ENCODE measurements around the gene PRDM16. TPM values are rescaled to one million over a fixed set of nuclear protein-coding genes. Genes with fewer than 3 reads are reported as not detected.

PRDM16 gene
- polyA plus RNA-seq, 1 donor (not counting 4 experiments of a cell fraction or from before 2014, with no cell fraction given): 0.05 TPM

DNA sequence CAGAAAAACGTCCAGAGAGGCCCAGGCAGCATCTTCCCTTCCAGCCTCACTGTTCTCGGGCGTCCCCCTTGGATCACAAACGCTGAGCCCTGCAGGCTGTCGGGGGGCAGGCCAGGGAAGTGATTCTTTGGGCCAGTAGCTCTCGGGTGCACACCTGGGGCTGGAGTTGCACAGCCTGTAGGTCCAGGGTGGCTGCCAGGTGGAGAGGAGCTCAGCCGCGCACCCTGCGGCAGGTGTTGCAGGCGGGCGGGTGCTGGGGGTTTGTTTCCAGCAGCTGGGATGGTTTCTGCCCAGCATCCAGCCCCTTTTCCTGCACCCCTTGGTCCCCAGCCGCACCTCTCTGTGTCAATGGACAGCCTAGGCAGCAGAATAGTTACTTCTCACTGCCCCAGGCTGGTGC, 15.7 kb downstream of the PRDM16 start:
- H2AFZ ChIP-seq (ENCODE audit: control insufficient read depth, low read length): no peak overlapping the region
- DNase-seq (ENCODE audit: low read depth, low spot score): no peak
- H3K4me3 ChIP-seq (ENCODE audit: control insufficient read depth in 2 of 3, extremely low read depth in 1 of 3, insufficient read depth in 2 of 3, low read depth in 1 of 3, low read length in 3 of 3): no peak overlapping the region
- no peaks in the 10 kb centered on the region for H3K9me1 ChIP-seq (ENCODE audit: control insufficient read depth, extremely low read depth, insufficient read depth, low read length)
- H3K4me1 ChIP-seq (ENCODE audit: control insufficient read depth, extremely low read depth, insufficient read depth, low read length): no peaks in the 10 kb centered on the region
- no peak overlapping the region for H3K27ac ChIP-seq (ENCODE audit: control insufficient read depth, insufficient read depth, low read length)
- no peak for FAIRE-seq
- H3K9ac ChIP-seq (ENCODE audit: control insufficient read depth, extremely low read depth, insufficient read depth, low read length): no peak overlapping the region
- H3K4me2 ChIP-seq (ENCODE audit: control insufficient read depth, extremely low read depth, insufficient read depth, low read depth, low read length): no peak overlapping the region
- H3K27me3 ChIP-seq (ENCODE audit: control insufficient read depth, extremely low read depth, insufficient read depth, low read length): no peaks in the 10 kb centered on the region
- no peaks in the 10 kb centered on the region for H3K36me3 ChIP-seq (ENCODE audit: control insufficient read depth in 2 of 2, extremely low read depth in 1 of 2, insufficient read depth in 2 of 2, low read length in 2 of 2)
- no peaks in the 10 kb centered on the region for H4K20me1 ChIP-seq (ENCODE audit: control insufficient read depth, extremely low read depth, insufficient read depth, low read length)
- no peaks in the 10 kb centered on the region for H3K9me3 ChIP-seq (ENCODE audit: control insufficient read depth, low read depth, low read length)
- TF ChIP-seq EZH2 (IDR thresholded peaks at IDR 0.05; ENCODE audit: low read length): no peak
- TF ChIP-seq CTCF (optimal IDR thresholded peaks at IDR 0.05 in 1 of 3, IDR thresholded peaks at IDR 0.05 in 1 of 3, conservative IDR thresholded peaks at IDR 0.05 in 1 of 3; ENCODE audit: extremely low read depth in 1 of 3, insufficient read depth in 2 of 3, low read length in 3 of 3): no peak
- H3K79me2 ChIP-seq (ENCODE audit: control insufficient read depth, insufficient read depth, low read length): no peaks in the 10 kb centered on the region
- dilution Hi-C loops (cut with MboI; ENCODE audit: extremely low pct_ligation_motif_present, low sequenced_read_pairs): no loop called here

DNA sequence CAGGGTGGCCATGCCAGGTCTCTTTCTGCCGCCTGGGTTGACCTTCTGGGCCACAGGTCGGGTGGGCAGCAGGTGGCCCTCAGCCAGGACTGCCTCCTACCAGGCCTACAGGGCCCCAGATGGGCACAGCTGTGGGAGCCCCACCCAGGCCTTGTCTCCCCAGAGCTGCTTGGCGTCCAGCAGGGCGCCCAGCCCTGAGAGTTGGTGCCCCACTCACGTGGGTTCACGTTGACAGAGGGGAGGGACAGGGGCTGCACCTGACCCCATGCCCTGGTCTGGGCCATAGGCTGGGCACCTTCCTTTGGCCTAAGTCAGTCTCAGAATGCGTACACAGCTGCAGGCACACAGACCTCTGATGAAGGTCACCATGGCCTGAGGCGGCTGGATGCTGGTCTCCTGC, 16.7 kb downstream of the PRDM16 start:
- Histone ChIP-seq H3K27me3 (ENCODE audit: control insufficient read depth, extremely low read depth, insufficient read depth, low read length) (no peaks in the 10 kb centered on the region), H4K20me1 (ENCODE audit: control insufficient read depth, extremely low read depth, insufficient read depth, low read length) (no peaks in the 10 kb centered on the region), H3K9me3 (ENCODE audit: control insufficient read depth, low read depth, low read length) (no peaks in the 10 kb centered on the region), H2AFZ (ENCODE audit: control insufficient read depth, low read length) (no peak overlapping the region), H3K9me1 (ENCODE audit: control insufficient read depth, extremely low read depth, insufficient read depth, low read length) (no peaks in the 10 kb centered on the region), H3K27ac (ENCODE audit: control insufficient read depth, insufficient read depth, low read length) (no peak overlapping the region), H3K36me3 (ENCODE audit: control insufficient read depth in 2 of 2, extremely low read depth in 1 of 2, insufficient read depth in 2 of 2, low read length in 2 of 2) (no peaks in the 10 kb centered on the region), H3K79me2 (ENCODE audit: control insufficient read depth, insufficient read depth, low read length) (no peaks in the 10 kb centered on the region), H3K9ac (ENCODE audit: control insufficient read depth, extremely low read depth, insufficient read depth, low read length) (no peak overlapping the region), H3K4me2 (ENCODE audit: control insufficient read depth, extremely low read depth, insufficient read depth, low read depth, low read length) (no peak overlapping the region), H3K4me1 (ENCODE audit: control insufficient read depth, extremely low read depth, insufficient read depth, low read length) (no peaks in the 10 kb centered on the region), H3K4me3 (ENCODE audit: control insufficient read depth in 2 of 3, extremely low read depth in 1 of 3, insufficient read depth in 2 of 3, low read depth in 1 of 3, low read length in 3 of 3) (no peak overlapping the region)
- no peak for FAIRE-seq
- TF ChIP-seq EZH2 (IDR thresholded peaks at IDR 0.05; ENCODE audit: low read length): no peak
- no peak for TF ChIP-seq CTCF (optimal IDR thresholded peaks at IDR 0.05 in 1 of 3, IDR thresholded peaks at IDR 0.05 in 1 of 3, conservative IDR thresholded peaks at IDR 0.05 in 1 of 3; ENCODE audit: extremely low read depth in 1 of 3, insufficient read depth in 2 of 3, low read length in 3 of 3)
- dilution Hi-C loops (cut with MboI; ENCODE audit: extremely low pct_ligation_motif_present, low sequenced_read_pairs): no loop called here
- no peak for DNase-seq (ENCODE audit: low read depth, low spot score)
